Mononuclear cell (primary cell): ENCODE data around the gene PTPRM. TPM values are rescaled to one million over a fixed set of nuclear protein-coding genes. Genes with fewer than 3 reads are reported as not detected.

Experiments
- H3K27me3 ChIP-seq: 2 replicates; pipeline ENCODE4 v1.6.0; 2011; ENCODE audit warnings: low read length, control low read depth; ENCODE audit not compliant: insufficient read depth
- H3K4me1 ChIP-seq: 2 replicates; pipeline ENCODE4 v1.5.1; 2011; ENCODE audit warnings: mild to moderate bottlenecking, low read length, control low read depth; ENCODE audit not compliant: insufficient read depth
- H3K4me3 ChIP-seq: 2 replicates; pipeline ENCODE4 v1.5.1; 2011; ENCODE audit warnings: mild to moderate bottlenecking, low read length, moderate library complexity
- H3K9me3 ChIP-seq: 2 replicates; pipeline ENCODE4 v1.5.1; 2011; ENCODE audit warnings: low read depth, mild to moderate bottlenecking, control low read depth, low read length
- total RNA-seq: library from RNA; depleted of rRNA; stranded (reverse); fragments of >200 nt; gene quantifications from one replicate; pipeline ENCODE4 v1.2.3, GENCODE V29; 2012

PTPRM gene
- total RNA-seq, 1 donor: 8.0 TPM

- Histone ChIP-seq H3K27me3 (no peaks in the 10 kb centered on the region), H3K4me1 (no peaks in the 10 kb centered on the region), H3K4me3 (no peak overlapping the region), H3K9me3 (no peaks in the 10 kb centered on the region)
Observed at GRCh38 chr18:8215741-8216140, 648.6 kb downstream of the PTPRM start.

GRCh38 chr18:8217051-8217564, 650.0 kb downstream of the PTPRM start:
- no peaks in the 10 kb centered on the region for H3K4me1 ChIP-seq
- no peak overlapping the region for H3K4me3 ChIP-seq
- H3K27me3 ChIP-seq: no peaks in the 10 kb centered on the region
- no peaks in the 10 kb centered on the region for H3K9me3 ChIP-seq

DNA sequence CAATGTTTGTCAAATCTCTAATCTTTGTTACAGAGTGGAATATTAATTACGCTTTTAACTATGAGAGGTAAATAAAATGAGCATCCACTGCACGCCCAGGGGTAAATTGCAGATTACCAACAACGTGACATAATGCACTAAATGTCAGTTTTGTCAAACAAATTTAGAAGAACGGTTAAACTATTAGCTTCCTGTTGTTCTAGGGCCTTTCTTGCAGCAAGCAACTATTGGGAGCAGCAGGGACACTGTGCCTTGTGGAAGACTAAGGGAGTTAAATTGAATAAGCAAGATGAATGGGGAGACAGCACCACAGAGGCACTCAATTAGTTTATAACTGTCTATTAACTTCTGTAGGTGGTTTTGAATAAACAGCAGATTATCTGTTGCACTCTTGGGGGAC, 651.1 kb downstream of the PTPRM start:
- Histone ChIP-seq H3K4me3 (no peak overlapping the region), H3K4me1 (no peaks in the 10 kb centered on the region), H3K9me3 (no peaks in the 10 kb centered on the region), H3K27me3 (no peaks in the 10 kb centered on the region)

- H3K4me1 ChIP-seq: no peaks in the 10 kb centered on the region
- no peaks in the 10 kb centered on the region for H3K27me3 ChIP-seq
Observed at GRCh38 chr18:8221452-8221851, 654.3 kb downstream of the PTPRM start.

GRCh38 chr18:8224576-8224975, 657.5 kb downstream of the PTPRM start:
- no peaks in the 10 kb centered on the region for H3K4me1 ChIP-seq
- no peaks in the 10 kb centered on the region for H3K9me3 ChIP-seq
- H3K27me3 ChIP-seq: no peaks in the 10 kb centered on the region
- no peak overlapping the region for H3K4me3 ChIP-seq

More at GRCh38 chr18:8221452-8221851, 654.3 kb downstream of the PTPRM start:
- Histone ChIP-seq H3K4me3 (no peak overlapping the region), H3K9me3 (no peaks in the 10 kb centered on the region)

DNA sequence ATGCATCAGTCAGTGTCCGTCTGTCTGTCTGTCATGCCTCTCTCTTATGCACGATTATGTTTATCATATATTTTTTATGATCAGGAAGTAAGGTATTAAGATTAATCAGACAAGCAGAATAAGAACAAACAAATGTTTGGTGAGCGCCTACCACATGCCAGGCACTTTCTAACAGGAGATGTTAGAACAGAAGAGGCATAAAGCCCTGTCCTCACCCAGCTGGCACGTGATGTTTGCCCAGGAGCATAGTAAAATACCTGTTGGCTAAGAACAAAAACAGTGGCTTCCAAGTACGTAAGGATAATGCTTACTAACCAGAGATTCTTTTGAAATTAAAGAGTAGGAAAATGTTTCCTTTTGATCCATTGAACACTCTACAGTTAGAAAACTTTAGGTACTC, 661.9 kb downstream of the PTPRM start:
- Histone ChIP-seq H3K27me3 (no peaks in the 10 kb centered on the region), H3K4me3 (no peak overlapping the region), H3K4me1 (no peaks in the 10 kb centered on the region), H3K9me3 (no peaks in the 10 kb centered on the region)

- no peaks in the 10 kb centered on the region for H3K9me3 ChIP-seq
- H3K4me3 ChIP-seq: no peak overlapping the region
- H3K4me1 ChIP-seq: no peaks in the 10 kb centered on the region
- no peaks in the 10 kb centered on the region for H3K27me3 ChIP-seq
Observed at GRCh38 chr18:8229787-8230186, 662.7 kb downstream of the PTPRM start.

DNA sequence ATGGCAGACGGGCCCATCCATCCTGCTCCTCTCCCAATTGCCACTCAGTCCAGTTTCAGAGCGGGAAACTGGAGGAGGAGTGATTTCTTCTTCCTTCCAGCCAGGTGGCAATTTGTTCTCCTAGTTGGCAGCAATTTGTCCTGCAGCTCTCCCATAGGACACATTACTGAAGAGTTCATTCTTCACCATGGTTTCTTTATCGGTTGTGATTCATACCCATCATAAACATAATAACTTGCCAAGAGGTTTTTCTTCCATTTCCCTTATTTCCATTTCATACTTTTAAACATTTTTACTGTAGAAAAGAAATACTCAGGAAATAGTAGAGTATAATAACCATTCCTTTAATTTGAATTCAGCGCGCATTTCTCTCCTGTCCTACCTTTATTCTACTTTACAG, 664.2 kb downstream of the PTPRM start:
- Histone ChIP-seq H3K27me3 (no peaks in the 10 kb centered on the region), H3K4me1 (no peaks in the 10 kb centered on the region), H3K4me3 (no peak overlapping the region), H3K9me3 (no peaks in the 10 kb centered on the region)

- no peaks in the 10 kb centered on the region for H3K4me1 ChIP-seq
- H3K27me3 ChIP-seq: no peaks in the 10 kb centered on the region
- H3K4me3 ChIP-seq: no peak overlapping the region
- no peaks in the 10 kb centered on the region for H3K9me3 ChIP-seq
Observed at GRCh38 chr18:8232791-8233190, 665.7 kb downstream of the PTPRM start.

- Histone ChIP-seq H3K4me3 (no peak overlapping the region), H3K4me1 (no peaks in the 10 kb centered on the region), H3K9me3 (no peaks in the 10 kb centered on the region), H3K27me3 (no peaks in the 10 kb centered on the region)
Observed at GRCh38 chr18:8235894-8236293, 668.8 kb downstream of the PTPRM start.

DNA sequence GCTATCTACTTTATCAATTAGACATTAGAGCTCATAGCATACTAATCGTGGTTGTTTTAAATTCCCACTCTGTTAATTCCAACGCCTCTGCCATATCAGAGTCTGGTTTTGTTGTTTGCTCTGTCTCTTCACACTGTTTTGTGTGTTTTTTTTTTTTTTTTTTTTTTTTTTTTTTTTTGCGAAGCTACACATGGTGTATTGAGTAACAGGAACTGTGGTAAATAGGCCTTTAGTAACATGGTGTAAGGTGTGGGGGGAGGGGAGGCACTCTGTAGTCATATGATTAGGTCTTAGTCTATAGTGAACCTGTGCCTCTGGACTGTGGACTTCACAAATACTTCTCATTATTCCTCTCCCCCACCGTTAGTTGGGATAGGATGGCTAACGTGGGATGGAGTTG, 671.4 kb downstream of the PTPRM start:
- H3K4me3 ChIP-seq: no peak overlapping the region
- H3K4me1 ChIP-seq: no peaks in the 10 kb centered on the region
- no peaks in the 10 kb centered on the region for H3K27me3 ChIP-seq
- no peaks in the 10 kb centered on the region for H3K9me3 ChIP-seq

GRCh38 chr18:8241731-8242130, 674.6 kb downstream of the PTPRM start:
- H3K27me3 ChIP-seq: no peaks in the 10 kb centered on the region
- H3K4me3 ChIP-seq: no peak overlapping the region
- H3K9me3 ChIP-seq: no peaks in the 10 kb centered on the region
- H3K4me1 ChIP-seq: no peaks in the 10 kb centered on the region

DNA sequence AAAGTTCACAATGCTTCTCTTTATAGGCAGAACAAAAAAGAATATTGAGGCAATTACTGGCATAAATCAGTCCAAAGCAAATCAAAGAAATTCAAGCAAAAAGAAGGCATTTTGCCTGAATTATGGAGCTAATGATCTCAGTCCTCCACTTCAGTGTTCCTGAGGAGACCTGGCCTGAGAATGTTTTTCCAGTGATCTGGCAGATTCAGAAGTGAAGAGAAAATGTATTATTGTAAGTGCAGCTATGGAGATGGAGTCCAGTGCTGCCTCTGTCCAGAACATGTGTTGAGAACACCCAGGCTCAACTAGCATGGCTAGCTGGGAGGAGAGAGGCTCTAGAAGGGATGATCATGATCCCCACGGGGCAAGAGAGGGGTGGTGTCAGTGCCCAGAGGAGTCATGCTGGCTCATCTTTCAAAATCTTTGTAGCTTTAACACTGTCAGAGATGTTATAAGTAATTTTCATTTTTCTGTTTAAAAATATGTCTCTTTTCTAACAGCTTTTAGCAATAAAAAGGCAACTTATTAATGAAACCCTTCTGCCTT, 675.1 kb downstream of the PTPRM start:
- no peak overlapping the region for H3K4me3 ChIP-seq
- no peaks in the 10 kb centered on the region for H3K4me1 ChIP-seq
- no peaks in the 10 kb centered on the region for H3K27me3 ChIP-seq
- H3K9me3 ChIP-seq: no peaks in the 10 kb centered on the region

DNA sequence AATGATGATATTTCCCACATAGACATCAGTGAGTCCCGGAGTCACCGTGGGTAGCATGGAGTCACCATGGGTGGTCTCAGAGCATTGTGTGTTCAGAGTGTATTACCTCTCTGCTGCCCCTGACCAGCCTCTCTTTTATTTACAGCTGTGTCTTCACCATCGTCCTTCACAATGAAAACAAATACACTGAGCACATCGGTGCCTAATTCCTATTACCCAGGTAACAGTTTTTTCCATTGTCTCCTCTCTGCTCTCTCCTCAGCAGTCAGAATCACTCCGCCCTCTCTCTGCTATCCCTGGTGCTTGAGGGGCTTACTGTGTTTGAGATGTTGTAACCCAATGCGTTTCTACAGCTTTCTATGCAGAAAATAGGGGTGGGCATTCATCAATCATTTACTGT, 680.6 kb downstream of the PTPRM start:
- no peaks in the 10 kb centered on the region for H3K4me1 ChIP-seq
- H3K27me3 ChIP-seq: no peaks in the 10 kb centered on the region
- H3K4me3 ChIP-seq: no peak overlapping the region
- no peaks in the 10 kb centered on the region for H3K9me3 ChIP-seq

DNA sequence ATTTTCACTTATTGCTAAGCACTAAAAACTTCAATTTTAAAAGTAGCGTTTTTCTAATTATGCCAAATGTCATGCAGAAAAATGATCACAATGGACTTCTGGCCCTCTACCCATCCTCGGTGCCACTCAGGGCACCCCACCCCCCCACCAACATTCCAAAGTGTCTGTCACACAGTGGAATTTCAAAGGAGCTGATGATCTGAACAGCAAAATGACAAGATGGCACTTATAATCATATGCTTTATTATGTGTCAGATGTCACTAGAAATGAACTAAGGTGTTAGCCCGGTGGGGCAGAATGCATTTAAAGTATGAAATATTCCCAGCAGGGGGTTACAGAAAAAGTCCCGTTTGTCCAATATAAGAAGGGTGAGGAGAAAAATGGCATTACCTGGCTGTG, 681.5 kb downstream of the PTPRM start:
- H3K4me3 ChIP-seq: no peak overlapping the region
- H3K27me3 ChIP-seq: no peaks in the 10 kb centered on the region
- no peaks in the 10 kb centered on the region for H3K4me1 ChIP-seq
- H3K9me3 ChIP-seq: no peaks in the 10 kb centered on the region

GRCh38 chr18:8249811-8250210, 682.7 kb downstream of the PTPRM start:
- Histone ChIP-seq H3K4me1 (no peaks in the 10 kb centered on the region), H3K9me3 (no peaks in the 10 kb centered on the region), H3K4me3 (no peak overlapping the region), H3K27me3 (no peaks in the 10 kb centered on the region)
